IPS-18a (cell line): ENCODE results near the gene HDAC9.
"Not testable (repeated sequence)": the region's sequence is repeated elsewhere in the genome, so short reads cannot be mapped to it uniquely, and the experiment has no call there.

Experiments used
- H3K27ac ChIP-seq: one replicate; pipeline ENCODE4 v1.5.1; 2013; ENCODE audit warnings: low read length
- H3K27me3 ChIP-seq: one replicate; pipeline ENCODE4 v1.6.1; 2013; ENCODE audit warnings: mild to moderate bottlenecking, low read length; ENCODE audit not compliant: control insufficient read depth, insufficient read depth
- H3K36me3 ChIP-seq: one replicate; pipeline ENCODE4 v1.6.1; 2013; ENCODE audit warnings: low read depth, low read length; ENCODE audit not compliant: control insufficient read depth
- H3K4me1 ChIP-seq: one replicate; pipeline ENCODE4 v1.6.1; 2013; ENCODE audit warnings: low read depth, low read length; ENCODE audit not compliant: control insufficient read depth
- H3K4me3 ChIP-seq: one replicate; pipeline ENCODE4 v1.5.1; 2013; ENCODE audit warnings: low read length
- H3K9ac ChIP-seq: one replicate; pipeline ENCODE4 v1.6.1; 2013; ENCODE audit warnings: mild to moderate bottlenecking, low read length, moderate library complexity
- H3K9me3 ChIP-seq: one replicate; pipeline ENCODE4 v1.6.1; 2013; ENCODE audit warnings: low read depth, low read length; ENCODE audit not compliant: control insufficient read depth

Gene HDAC9

GRCh38 chr7:18975276-18975675 is 479.7 kb downstream of the HDAC9 start:
- Histone ChIP-seq H3K9me3 (no peaks in the 10 kb centered on the region), H3K9ac (no peak overlapping the region), H3K27me3 (no peaks in the 10 kb centered on the region), H3K27ac (no peak overlapping the region), H3K4me3 (no peak overlapping the region), H3K4me1 (no peaks in the 10 kb centered on the region), H3K36me3 (no peaks in the 10 kb centered on the region)

DNA sequence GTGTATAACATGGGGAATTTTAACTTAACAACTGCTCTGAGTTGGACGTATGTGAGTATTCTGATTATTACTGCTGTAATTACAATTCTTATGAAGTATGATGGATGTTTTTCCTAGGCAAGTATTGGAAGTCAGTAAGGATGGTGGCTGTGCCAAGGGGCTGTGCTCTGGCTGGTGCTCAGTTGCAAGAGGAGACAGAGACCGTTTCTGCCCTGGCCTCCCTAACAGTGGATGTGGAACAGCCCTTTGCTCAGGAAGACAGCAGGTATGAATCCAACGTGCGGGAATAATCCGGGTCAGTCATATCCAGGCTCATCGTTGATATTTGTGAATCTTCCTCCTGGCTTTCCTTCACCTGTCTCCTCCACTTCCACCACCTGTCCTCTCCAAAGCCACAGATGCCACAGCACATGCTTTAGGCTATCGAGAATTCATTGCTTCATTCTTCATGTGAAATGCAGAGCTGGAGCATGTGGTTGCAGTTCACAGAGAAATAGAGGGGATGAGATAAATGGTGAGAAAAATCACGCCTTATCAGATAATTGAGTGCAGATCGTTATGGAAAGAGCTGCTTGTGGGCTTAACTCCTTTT is 480.2 kb downstream of the HDAC9 start:
- Histone ChIP-seq H3K4me1 (no peaks in the 10 kb centered on the region), H3K36me3 (no peaks in the 10 kb centered on the region), H3K4me3 (no peak overlapping the region), H3K9ac (no peak overlapping the region), H3K27me3 (no peaks in the 10 kb centered on the region), H3K9me3 (no peaks in the 10 kb centered on the region), H3K27ac (no peak overlapping the region)

DNA sequence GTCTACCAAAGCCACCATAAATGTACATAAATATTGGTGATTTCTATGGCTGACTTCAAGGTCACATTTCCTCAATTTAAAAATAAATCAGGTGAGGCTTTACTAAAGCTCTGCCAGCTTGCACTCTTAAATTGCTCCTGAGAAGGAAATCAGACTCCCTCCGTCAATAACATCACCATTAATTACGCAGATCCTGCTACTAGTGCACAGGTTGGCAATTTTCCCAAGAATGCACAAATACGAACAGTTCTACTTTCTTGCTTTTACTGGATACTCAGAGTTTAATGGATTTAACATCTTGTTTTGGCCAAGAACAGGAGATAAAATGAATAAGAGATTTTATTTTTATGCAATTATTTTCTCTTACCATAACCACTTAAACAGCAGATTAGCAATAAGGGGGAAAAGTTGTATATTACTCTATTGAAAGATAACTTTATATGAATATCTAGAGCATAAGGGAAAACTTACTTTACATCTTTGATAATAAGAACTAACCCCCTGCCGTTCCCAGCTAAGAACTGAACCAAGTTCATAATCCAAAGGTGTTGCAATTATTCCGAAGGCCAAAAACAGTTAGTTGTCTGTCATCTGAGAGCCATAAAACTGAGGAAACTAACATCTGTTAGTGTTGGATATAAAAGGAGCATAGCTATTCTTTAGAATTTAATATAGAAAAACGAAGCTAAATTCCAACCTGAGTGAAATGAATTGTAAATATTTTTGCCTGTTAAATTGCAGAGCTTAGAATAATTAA is 481.3 kb downstream of the HDAC9 start:
- Histone ChIP-seq H3K4me1 (no peaks in the 10 kb centered on the region), H3K9me3 (no peaks in the 10 kb centered on the region), H3K27me3 (no peaks in the 10 kb centered on the region), H3K9ac (no peak overlapping the region), H3K4me3 (no peak overlapping the region), H3K36me3 (no peaks in the 10 kb centered on the region), H3K27ac (no peak overlapping the region)

- Histone ChIP-seq H3K27me3 (no peaks in the 10 kb centered on the region), H3K9me3 (no peaks in the 10 kb centered on the region), H3K4me1 (no peaks in the 10 kb centered on the region), H3K27ac (no peak overlapping the region), H3K36me3 (no peaks in the 10 kb centered on the region), H3K4me3 (no peak overlapping the region), H3K9ac (no peak overlapping the region)
Measured at GRCh38 chr7:18978108-18978495, 482.6 kb downstream of the HDAC9 start.

GRCh38 chr7:18990700-18991099 is 495.2 kb downstream of the HDAC9 start:
- not testable (repeated sequence) for H3K27me3 ChIP-seq, H3K27ac ChIP-seq, H3K4me3 ChIP-seq, H3K9me3 ChIP-seq, H3K4me1 ChIP-seq, H3K36me3 ChIP-seq, H3K9ac ChIP-seq

DNA sequence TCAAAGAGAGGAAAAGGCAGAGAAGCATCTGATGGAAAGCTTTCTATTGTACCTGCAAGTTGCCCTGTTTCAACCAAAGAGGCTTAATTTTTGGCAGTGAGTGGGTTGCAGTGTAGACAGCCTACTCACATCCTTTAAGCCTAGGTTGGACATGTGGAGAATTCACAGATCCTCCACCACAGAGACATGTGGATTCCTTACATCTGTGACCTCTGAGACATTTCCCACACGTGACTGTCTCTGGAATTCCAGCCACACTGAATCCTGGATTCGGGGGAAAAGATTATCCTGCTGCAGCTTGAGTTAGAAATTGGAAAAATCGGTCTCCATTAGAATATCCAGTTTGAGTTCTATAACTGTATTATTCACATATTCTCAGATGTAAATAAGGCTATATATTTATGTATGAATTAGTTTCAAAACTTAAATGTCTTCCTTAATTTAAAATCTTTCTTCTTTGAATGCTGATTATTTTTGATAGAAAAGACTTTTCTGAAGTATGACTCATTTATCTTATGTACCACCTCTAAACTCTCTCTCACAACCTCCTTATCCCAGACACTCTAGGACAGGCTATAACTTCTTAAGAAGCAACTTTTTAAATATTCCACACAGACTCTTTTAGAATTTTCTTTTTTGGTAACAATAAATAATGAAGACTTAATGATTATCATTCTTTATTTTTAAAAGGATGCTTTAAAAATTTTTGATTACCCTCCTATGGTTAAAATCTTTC is 498.6 kb downstream of the HDAC9 start:
- no peak overlapping the region for H3K27ac ChIP-seq
- no peaks in the 10 kb centered on the region for H3K36me3 ChIP-seq
- no peaks in the 10 kb centered on the region for H3K9me3 ChIP-seq
- no peak overlapping the region for H3K4me3 ChIP-seq
- no peaks in the 10 kb centered on the region for H3K27me3 ChIP-seq
- H3K9ac ChIP-seq = no peak overlapping the region
- H3K4me1 ChIP-seq = peaks cover 13% of the 10 kb centered on the region

DNA sequence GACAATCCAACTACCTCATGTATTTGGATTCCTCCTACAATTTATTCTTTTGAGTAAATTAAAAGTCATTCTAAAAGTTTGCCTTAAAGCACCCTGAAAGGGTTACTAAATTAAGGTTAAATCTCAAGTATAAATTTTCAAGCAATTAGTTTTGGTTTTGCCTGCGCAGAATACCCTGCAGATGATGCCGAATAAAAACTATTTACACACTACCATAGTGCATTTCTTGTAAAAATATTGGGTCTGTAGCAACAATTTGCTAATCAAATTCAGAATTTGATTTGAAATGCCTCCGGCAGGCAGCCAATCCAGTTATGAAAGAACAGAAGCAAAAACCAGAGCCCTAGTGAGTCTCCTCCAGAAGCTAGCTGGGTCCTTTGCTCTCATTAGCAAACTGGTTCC is 499.7 kb downstream of the HDAC9 start:
- Histone ChIP-seq H3K27ac (no peak overlapping the region), H3K36me3 (no peaks in the 10 kb centered on the region), H3K27me3 (no peaks in the 10 kb centered on the region), H3K4me1 (peaks cover 13% of the 10 kb centered on the region), H3K4me3 (no peak overlapping the region), H3K9ac (no peak overlapping the region), H3K9me3 (no peaks in the 10 kb centered on the region)

- H3K9me3 ChIP-seq = no peaks in the 10 kb centered on the region
- H3K4me1 ChIP-seq = peaks cover 13% of the 10 kb centered on the region
- H3K27ac ChIP-seq = no peak overlapping the region
- no peaks in the 10 kb centered on the region for H3K27me3 ChIP-seq
- no peaks in the 10 kb centered on the region for H3K36me3 ChIP-seq
- H3K9ac ChIP-seq = no peak overlapping the region
- H3K4me3 ChIP-seq = no peak overlapping the region
Measured at GRCh38 chr7:18995811-18996426, 500.4 kb downstream of the HDAC9 start.

DNA sequence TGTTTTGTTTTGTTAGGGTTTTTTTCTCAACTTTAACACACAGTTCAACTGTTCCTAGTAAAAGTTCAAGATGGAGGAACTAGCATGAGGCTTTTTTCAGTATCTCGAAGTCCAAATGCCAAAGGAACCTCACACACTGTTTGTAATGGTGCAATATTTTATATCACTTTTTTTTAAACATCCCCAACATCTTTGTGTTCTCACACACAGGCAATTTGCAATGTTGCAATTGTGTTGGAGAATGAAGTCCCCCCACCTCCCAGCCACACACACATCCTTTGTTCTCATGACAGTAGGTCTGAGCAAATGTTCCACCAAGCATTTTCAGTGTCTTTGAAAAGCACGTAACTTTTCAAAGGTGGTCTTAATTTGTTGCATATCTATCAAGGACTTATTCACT is 501.0 kb downstream of the HDAC9 start:
- H3K36me3 ChIP-seq = no peaks in the 10 kb centered on the region
- no peak overlapping the region for H3K27ac ChIP-seq
- no peaks in the 10 kb centered on the region for H3K9me3 ChIP-seq
- H3K4me1 ChIP-seq = peaks cover 13% of the 10 kb centered on the region
- no peaks in the 10 kb centered on the region for H3K27me3 ChIP-seq
- no peak overlapping the region for H3K9ac ChIP-seq
- H3K4me3 ChIP-seq = no peak overlapping the region

DNA sequence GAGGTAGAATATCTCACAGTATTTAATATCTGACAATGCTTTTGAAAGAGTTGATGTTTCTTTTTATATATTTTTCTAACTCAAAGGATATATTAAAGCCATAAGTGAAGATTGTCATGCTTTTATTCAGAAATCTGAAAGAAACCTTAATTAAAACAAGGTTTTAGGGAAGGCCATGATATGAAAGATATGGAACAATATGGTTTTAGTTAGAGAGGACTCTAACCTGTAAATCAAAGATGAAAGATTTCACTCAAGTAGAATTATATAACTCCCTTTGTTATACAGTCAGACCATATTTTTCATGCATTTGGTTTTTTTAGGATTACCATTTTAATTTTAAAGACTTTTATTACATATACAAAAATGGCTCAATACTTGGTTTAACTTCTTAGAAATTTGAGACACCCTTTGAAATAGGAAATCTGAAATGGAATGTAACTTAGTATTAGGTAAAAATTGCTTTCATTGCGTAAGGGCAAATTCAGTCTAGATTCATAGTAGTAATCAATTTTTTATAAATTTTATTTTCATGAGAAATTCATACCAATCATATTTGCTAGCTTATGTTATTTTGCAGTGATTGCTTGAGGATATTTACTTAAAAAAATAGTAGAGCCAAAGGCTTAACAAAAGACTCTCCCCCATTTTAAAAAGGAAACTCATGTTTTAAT is 502.1 kb downstream of the HDAC9 start:
- no peak overlapping the region for H3K4me3 ChIP-seq
- no peaks in the 10 kb centered on the region for H3K36me3 ChIP-seq
- no peak overlapping the region for H3K27ac ChIP-seq
- H3K9ac ChIP-seq = no peak overlapping the region
- peaks cover 13% of the 10 kb centered on the region for H3K4me1 ChIP-seq
- H3K9me3 ChIP-seq = no peaks in the 10 kb centered on the region
- no peaks in the 10 kb centered on the region for H3K27me3 ChIP-seq

DNA sequence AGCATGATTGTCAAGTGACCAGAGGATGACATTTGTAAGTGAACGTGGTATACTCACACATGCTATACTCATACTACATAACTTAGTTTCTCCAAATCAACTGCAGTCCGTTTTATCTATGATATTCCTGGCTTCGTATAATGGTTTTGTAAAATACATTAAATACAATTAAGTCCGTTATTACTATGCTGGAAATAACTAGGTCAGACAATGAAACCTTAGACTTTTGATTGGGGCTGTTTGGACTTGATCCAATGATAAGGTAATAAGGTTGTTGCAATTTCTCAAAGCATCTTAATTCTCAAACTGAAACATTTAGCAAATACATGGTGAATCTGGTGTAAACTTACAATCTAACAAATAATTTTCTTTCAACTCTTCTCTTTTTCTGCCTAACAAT is 504.9 kb downstream of the HDAC9 start:
- Histone ChIP-seq H3K27me3 (no peaks in the 10 kb centered on the region), H3K4me1 (peaks cover 13% of the 10 kb centered on the region), H3K27ac (no peak overlapping the region), H3K9me3 (no peaks in the 10 kb centered on the region), H3K36me3 (no peaks in the 10 kb centered on the region), H3K4me3 (no peak overlapping the region), H3K9ac (no peak overlapping the region)
